Testis (tissue), 2 donors: ENCODE data around the gene IQSEC1.

Experiments
- CTCF ChIP-seq, 3 experiments: fragments of 450-650 bp in 2 of 3; fragments of 200-600 bp in 1 of 3; sonication (generic) in 1 of 3; IDR thresholded peaks; one replicate each; pipeline ENCODE4 v1.5.1; 2016 to 2019; ENCODE audit warnings: antibody characterized with exemption in 3 of 3, mild to moderate bottlenecking in 2 of 3, moderate library complexity in 1 of 3
- POLR2A ChIP-seq: fragments of 450-650 bp; IDR thresholded peaks from one replicate; pipeline ENCODE4 v1.6.1; 2017; ENCODE audit warnings: antibody characterized with exemption, mild to moderate bottlenecking, moderate library complexity

- no peak for TF ChIP-seq CTCF (IDR thresholded peaks at IDR 0.05)
- no peak for TF ChIP-seq POLR2A
Measured at GRCh38 chr3:12940854-12941253, 132.4 kb downstream of the IQSEC1 start.
